ENCODE results near the gene TRIM65. TPM values are rescaled to one million over a fixed set of nuclear protein-coding genes. Genes with fewer than 3 reads are reported as not detected.

The TRIM65 gene
- total and polyA plus RNA-seq, 2 of the 13 experiments (the other 11 are each of a cell fraction or from before 2014, with no cell fraction given): 10.3 to 22.4 TPM

- TF ChIP-seq TBL1XR1 (IDR thresholded peaks at IDR 0.05; ENCODE audit: borderline replicate concordance, low read length, partially characterized antibody): no peak
- TF ChIP-seq, protein P1, sequence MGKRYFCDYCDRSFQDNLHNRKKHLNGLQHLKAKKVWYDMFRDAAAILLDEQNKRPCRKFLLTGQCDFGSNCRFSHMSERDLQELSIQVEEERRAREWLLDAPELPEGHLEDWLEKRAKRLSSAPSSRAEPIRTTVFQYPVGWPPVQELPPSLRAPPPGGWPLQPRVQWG (CRISPR knock-in tag; IDR thresholded peaks at IDR 0.05; ENCODE audit: borderline replicate concordance, low read depth): no peak
- TF ChIP-seq ZNF792 (CRISPR knock-in tag; IDR thresholded peaks at IDR 0.05): peak; percentile 42; the same call in 1 of the 2 replicates
- TF ChIP-seq UBTF (CRISPR knock-in tag; IDR thresholded peaks at IDR 0.05): peak; percentile 77
- TF ChIP-seq BATF2 (CRISPR knock-in tag; IDR thresholded peaks at IDR 0.05): no peak
- TF ChIP-seq, protein P2, sequence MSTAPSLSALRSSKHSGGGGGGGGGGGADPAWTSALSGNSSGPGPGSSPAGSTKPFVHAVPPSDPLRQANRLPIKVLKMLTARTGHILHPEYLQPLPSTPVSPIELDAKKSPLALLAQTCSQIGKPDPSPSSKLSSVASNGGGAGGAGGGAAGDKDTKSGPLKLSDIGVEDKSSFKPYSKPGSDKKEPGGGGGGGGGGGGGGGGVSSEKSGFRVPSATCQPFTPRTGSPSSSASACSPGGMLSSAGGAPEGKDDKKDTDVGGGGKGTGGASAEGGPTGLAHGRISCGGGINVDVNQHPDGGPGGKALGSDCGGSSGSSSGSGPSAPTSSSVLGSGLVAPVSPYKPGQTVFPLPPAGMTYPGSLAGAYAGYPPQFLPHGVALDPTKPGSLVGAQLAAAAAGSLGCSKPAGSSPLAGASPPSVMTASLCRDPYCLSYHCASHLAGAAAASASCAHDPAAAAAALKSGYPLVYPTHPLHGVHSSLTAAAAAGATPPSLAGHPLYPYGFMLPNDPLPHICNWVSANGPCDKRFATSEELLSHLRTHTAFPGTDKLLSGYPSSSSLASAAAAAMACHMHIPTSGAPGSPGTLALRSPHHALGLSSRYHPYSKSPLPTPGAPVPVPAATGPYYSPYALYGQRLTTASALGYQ (CRISPR knock-in tag; IDR thresholded peaks at IDR 0.05): 0 out of 2 replicates have a peak, but pooled peaks have one; percentile 4
- TF ChIP-seq ZNF318 (CRISPR knock-in tag; IDR thresholded peaks at IDR 0.05): no peak
- TF ChIP-seq ARNT2 (CRISPR knock-in tag; IDR thresholded peaks at IDR 0.05; ENCODE audit: low read depth): 0 out of 2 replicates have a peak, but pooled peaks have one; percentile 50
- TF ChIP-seq WIZ (CRISPR knock-in tag; IDR thresholded peaks at IDR 0.05): no peak; the same call in 1 of the 2 replicates
Observed at GRCh38 chr17:75843577-75844529, 52.9 kb downstream of the TRIM65 start, which contains the start of gene UNC13D (continued).

All from HepG2 (cell line).